ENCODE measurements around the gene CHIC2.

GRCh38 chr4:54085284-54085683 lies 20.9 kb upstream of the CHIC2 start:
- TF ChIP-seq EZH2 (IDR thresholded peaks at IDR 0.05; ENCODE audit: low read length, unreplicated experiment) (no peak), CTCF (conservative IDR thresholded peaks at IDR 0.05; ENCODE audit: low read depth, low read length) (no peak)

Measured in PC-3 (cell line).